Right forelimb (tissue), 1 donor: ENCODE data around the gene ZNF438.
"Not testable (repeated sequence)": the region's sequence is repeated elsewhere in the genome, so short reads cannot be mapped to it uniquely, and the experiment has no call there.

Source experiments
- DNase-seq: peaks from one replicate; pipeline ENCODE4 v3.0.0-alpha.2; 2018

Gene ZNF438

DNA sequence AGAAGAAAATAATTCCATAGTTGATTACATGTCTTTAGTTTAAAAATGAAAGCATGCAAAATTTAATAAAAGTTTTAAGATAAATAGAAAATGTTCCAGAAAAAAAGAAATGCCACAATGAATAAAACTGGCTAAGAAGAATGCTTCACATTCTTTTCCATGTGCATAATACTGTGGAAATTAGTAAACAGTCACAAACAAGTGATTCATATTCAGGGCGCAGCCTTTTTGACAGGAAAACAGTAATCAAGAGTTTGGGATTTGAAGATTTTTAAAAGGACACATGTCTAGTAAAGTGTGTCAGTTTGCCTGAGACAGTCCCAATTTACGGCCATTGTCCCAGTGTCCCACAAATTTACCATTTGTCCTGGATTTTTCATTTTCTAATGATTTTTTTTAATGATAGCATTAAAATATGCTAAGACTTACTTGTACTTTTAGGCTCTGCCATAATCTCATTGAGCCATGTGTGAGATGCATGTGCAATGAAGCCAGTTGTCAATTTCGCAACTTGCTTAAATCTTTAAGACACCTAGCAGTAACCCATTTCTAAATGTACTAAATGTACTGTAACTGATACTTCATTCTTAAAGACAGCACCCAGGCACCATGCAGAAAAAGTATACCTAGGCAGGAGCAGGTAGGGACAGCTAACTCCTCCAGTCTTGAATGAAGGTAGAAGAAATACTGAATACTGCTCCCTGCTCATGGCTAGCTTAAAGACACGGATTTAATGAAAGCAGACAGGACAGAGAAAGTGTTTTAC, 46.9 kb downstream of the ZNF438 start:
- DNase-seq, result no peak

DNA sequence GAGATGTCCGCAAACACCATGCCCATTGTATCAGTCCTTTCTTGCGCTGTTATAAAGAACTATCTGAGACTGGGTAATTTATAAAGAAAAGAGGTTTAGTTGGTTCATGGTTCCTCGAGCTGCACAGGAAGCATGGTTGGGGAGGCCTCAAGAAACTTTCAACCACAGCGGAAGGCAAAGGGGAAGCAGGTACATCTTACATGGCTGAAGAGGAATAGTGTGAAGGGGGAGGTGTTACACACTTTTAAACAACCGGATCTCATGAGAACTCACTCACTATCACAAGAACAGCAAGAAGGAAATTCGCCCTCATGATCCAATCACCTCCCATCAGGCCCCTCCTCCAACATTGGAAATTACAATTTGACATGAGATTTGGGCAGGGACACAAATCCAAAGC, 48.5 kb downstream of the ZNF438 start:
- not testable (repeated sequence) for DNase-seq

DNA sequence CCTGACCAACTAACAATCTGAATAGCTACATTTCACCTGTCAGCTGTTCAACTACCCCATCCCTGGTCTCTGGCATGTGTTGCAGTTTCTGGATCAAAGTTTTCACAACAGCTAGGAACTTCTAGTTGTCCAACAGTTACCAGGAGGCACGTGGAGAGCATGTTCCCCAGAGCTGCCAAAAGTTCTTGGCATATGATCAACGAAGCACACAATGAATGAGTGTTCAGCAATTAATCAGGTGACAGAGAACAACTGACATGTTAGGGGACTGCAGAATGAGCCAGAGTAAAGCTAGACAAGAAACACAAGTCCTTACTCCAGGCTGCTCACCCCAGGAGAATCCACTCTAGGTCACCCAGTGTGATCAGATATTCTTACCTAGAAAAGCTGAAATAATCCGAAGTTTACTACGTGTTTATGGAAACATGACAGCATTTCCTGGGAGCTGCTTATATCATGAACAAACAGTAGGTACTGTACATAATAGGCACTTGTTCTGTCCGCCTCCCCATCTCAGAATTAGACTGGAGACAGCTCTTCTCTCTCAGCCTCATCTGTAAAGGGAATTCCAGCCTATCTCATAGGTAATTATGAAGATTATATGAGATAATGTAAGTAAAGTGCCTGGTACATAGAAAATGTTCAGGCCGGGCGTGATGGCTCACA, 50.6 kb downstream of the ZNF438 start:
- DNase-seq, result no peak

DNA sequence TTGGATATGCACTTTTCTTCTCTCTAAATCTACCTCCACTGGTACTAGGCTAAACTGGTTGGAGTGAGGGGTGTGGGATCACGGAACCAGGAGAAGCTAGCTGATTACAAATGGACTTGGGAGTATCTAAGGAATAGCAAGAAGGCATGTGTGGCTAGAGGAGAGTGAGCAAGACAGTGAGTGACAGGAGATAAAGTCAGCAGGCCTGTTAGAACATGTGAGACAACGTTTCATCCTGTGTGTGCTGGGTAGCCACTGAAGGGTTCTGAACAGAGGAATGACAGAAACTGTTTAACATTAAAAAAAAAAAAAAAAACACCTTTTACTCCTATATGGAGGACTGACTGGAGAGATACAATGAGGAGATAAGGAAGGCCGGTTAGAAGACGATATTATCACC, 51.7 kb downstream of the ZNF438 start:
- no peak for DNase-seq

DNA sequence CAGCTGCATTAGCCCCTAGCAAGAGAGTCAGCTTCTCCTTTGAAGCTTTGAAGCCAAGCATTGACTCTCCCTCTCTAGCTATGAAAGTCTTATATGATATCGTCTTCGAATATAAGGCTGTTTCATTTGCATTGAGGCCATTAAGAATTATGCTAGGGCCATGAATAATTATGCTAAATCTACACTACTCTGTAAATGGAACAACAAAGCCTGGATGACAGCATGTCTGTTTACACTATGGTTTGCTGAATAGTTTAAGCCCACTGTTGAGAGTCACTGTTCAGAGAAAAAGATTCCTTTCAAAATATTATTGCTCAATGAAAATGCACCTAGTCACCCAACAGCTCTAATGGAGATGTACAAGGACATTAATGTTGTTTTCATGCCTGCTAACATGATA, 52.8 kb downstream of the ZNF438 start:
- DNase-seq, result no peak

DNA sequence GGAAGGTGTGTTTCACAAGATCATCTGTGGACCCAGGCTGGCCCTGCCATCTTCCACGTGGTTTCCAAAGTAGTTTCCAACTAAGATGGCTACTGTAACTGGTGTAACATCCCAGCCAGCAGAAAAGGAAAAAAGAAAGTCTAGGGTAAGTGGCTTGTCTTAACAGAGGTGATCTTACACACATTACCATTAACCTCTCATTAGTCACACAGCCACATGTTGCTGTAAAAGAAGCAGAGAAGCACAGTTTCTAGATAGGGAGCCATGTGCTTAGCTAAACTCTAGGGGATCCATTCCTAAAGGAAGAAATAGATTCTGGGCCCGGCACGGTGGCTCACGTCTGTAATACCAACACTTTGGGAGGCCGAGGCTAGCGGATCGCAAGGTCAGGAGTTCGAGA, 54.3 kb downstream of the ZNF438 start:
- DNase-seq, result no peak

DNA sequence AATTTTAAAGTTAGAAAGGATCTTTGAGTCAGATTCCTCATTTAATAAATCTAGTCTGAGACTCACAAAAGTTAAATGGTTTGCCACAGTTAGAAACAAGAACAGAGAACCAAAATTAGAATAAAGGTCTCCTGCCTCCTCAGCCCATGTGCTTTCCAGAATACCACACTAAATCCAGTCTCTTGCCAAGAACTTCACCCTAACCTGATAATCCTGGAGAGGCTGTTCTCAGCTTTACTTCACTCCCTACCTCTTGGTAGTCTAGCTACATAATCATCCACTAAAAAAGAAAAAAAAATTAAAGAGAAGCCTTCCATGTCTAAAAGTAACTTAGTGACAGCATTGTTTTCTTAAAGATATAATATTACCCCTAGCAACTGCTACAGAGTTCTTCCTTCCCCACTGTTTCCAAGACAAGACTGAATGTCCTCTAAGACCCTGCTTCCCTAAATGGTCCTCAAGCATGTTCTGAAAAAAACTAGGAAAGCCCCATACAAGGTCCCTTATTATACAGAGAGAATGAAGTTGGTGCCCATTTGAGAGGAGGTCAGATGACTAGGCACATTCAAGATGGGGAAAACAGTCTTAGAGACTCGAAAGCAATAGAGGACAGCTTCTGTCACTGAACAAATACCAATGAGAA, 56.8 kb downstream of the ZNF438 start:
- DNase-seq, result no peak

DNA sequence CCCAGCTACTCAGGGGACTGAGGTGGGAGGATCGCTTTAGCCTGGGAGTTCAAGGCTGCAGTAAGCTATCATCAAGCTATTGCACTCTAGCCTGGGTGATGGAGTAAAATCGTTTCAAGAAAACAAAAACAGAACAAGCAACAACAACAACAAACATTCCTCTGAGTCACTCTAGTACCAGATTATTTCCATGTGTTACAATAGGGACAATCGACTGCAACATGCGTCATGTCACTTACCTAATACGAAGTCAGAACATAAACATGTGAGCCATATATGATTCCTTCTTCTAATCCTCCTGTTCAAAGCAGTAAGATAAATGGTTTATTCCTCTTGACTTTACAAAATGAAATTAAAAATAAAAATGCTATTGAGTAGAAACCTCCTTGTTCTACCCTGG, 57.3 kb downstream of the ZNF438 start:
- DNase-seq, result no peak

DNA sequence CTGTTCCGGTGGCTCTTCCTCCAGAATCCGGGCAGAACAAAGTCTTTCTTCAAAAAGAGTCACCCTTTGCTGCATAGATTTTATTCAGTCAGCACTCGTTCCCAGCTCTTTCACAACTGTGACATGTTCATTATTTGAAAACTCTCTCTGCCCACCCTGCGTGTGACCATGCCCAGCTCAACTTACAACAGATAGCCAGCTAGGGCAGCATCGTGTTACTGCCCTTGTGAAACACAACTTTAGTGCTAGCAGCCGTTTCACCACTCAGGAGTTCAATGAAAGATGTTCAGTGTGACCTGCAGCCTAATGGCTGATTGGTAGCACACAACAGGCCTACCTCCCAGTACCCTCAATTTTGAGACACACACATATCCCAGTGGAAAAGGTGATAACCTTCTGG, 57.9 kb downstream of the ZNF438 start:
- DNase-seq, result no peak

DNA sequence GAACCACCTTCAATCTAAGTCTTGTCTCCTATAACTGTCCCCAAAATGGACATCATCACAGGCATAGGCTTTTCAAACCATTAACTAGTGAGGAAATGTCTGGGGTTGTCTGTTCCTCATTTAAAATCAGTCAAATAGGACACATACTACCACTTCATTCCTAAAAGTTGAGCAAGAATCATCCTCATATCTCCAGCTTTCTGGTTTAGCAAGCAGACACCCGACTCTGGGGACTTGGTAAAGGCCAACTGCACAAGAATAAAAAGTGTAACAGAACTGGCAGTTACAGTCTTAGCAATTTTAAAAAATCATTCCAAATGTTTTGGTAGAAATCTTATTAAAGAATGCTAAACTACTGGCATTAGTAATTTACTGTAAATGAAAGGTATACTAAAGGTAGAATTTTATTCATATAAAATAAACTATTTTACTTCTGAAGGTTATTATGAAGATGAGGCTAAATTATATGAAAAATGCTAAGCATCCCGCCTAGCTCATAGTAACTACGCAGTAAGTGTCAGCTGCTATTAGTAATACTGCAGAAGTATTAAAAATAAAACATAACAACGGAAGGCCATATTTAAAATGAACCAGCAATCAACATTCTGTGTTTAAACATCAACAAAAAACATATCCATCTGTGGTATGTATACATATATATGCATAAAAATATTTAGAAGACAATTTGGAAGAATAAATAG, 60.8 kb downstream of the ZNF438 start:
- no peak for DNase-seq

DNA sequence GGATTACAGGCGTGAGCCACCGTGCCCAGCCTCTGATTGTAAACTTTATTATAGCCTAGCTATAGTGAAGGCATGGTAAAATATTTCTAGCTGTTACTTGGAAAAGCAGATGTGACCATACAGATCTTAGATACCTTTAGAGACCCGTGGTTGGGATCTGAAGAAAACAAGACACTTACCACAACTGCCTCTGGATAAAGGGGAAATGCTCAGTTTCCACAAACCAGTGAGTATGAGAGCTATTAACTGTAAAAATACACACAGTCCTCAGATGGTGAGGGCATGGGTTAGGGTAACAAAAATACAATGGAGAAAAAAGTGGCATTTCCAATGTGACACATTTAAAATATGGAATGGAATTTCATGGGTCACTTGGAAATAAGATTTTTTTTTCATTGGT, 63.0 kb downstream of the ZNF438 start:
- DNase-seq, result no peak

DNA sequence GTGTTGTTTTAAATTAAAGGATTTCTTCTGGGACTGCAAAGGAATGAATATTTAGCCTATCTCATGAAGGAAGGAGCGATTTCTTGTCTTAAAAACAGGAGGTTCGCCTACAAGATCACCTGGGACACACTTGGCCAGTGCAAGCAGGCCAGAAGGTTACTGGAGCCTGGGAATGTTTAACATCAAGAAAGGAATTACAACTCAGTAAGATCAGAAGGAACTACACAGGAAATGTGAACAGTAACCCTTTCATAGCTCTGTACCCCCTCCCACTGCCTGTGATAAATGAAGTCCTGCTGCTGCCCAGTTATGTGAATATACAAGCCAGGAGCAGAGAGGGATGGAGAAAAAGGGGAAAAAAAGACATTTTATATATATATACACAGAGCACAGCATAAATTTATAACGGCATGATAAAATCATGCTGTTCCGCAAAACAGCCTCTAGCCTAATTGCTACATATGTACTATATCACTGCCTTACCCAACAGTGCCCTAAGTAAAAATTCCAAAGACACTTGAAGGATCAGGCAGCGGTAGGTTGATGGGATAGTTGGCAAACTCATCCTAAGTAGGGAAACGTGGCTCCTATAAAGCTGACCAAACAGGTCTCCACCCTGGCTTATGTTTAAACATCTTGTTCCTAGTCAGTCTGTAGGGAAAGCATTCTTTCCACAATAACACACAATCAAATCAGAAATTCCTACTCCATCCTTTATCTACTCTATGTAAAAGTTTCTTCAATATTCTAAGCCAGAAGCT, 63.8 kb downstream of the ZNF438 start:
- no peak for DNase-seq

DNA sequence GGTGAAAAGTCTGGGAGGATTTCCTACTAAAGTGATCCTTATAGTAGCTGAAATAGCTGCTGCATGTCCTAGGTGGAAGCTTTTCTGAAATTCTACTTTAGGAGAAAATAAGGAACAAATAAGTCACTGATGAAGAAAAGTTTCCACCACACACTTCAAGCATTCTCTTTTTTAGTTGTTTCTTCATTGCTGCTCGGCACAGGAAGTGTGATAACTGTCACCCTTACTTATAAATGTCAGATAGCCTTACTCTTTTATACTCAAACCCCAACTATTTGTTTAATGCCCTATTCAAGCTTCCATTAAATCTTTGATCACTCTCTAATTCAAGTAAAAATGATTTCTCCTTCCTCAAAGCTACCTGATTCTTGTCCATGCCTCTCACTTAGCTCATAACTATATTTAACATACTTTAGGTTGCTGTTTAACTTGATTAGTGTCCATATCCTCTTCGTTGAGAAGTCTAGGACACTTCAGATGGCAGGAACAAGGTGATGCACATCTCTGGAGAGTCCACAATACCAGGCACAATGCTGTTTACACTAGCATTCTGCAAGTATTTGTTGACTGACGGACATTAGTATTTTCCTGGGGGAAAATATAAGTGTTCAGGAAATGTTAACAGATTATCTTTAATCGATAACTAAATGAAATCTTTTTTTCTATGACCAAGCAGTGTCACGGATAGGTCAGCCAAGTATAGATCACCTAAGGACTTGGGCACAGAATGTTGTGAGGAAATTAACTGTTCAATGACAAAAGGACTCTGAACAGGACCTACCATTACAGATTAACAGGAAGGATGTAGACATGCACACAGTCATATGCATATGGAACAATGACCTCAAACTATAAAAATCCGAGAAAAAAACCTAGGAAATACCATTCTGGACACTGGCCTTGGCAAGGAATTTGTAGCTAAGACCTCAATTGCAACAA, 67.4 kb downstream of the ZNF438 start:
- no peak for DNase-seq

DNA sequence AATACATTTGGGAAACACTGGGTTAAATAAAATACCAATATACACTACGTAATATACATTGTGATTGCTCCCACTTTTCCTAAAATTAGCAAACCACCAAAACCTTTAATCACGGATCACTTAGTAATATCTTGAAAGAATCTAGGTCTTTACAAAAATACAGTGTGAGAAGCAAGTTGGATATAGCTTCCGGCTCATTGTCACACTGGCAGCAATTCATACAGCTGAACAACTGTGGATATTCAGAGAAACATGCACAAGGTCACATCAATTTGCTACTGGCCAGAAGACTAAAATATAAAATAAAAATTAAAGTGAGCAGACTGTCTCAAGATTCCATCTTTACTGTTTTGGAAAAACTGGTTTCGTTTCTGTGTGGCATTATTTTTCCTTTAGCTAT, 69.1 kb downstream of the ZNF438 start:
- no peak for DNase-seq

DNA sequence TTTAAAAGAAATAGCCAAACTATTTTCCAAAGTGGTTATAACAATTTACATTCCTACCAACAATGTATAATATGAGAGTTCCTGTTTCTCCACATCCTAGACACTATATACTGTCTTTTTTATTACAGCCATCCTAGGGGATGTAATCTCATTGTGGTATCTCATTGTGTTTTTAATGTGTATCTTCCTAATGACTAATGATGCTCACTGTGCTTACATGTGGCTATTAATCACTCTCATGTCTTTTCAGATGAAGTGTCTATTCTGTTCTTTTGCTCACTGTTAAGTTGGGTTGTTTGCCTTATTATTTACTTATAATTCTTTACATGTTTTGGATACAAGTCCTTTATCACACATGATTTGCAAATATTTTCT, 71.8 kb downstream of the ZNF438 start:
- DNase-seq, result no peak

DNA sequence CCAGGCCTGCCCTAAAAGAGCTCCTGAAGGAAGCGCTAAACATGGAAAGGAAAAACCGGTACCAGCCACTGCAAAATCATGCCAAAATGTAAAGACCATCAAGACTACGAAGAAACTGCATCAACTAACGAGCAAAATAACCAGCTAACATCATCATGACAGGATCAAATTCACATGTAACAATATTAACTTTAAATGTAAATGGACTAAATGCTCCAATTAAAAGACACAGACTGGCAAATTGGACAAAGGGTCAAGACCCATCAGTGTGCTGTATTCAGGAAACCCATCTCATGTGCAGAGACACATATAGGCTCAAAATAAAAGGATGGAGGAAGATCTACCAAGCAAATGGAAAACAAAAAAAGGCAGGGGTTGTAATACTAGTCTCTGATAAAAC, 82.4 kb downstream of the ZNF438 start:
- not testable (repeated sequence) for DNase-seq

DNA sequence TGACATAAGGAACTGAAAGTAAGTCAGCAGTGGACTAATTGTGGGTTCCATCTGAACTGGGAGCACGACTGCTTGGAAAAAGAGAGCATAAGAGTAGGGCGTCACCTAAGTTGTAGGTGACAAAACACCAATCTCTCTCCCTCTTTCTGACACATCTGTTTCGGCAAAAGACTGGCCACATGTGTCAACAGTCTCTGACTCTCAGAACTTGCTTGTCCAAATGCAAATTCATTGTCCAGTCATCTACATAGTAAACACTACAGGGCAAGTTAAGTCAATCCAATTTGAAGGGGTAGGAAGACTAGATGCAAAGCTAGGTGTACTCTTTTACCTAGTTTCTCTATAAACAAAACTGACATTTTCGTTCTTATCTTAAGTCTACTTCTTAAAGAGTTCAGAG, 87.7 kb downstream of the ZNF438 start:
- no peak for DNase-seq

DNA sequence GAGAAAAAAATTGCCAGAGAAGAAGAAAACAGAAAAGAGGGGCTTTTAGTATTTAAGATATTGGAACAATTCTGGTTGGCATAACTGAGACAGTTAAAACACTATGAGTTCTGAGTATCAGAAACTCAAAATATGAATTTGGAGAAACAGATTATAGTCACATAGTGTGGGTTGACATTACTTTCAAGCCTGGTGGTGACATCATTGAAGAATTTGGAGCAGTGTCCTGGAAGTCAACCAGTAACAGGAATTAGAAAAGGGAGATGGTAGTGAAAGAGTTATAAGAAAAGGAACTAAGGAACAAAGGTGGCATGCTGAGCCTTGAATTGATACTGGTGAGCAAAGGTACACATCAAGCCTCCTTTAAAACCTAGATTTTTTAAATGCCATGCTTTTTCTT, 88.2 kb downstream of the ZNF438 start:
- no peak for DNase-seq

DNA sequence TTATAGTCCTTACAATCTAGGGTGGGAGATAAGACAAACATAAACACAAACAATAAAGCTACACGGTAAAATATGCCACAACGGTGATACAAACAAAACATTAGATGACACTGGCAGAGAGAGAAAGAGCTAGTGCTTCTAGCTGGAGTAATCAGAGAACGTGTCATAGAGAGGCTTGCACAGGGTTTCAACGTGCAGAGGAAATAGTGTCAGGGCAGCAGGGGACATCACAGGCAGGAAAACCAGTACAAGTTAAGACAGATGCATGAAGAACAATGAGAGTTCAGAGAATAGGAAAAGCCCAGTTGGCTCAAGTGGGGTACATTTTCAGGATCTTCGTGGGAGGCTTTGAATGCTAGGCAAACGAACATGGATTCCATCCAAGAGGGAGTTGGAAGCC, 91.4 kb downstream of the ZNF438 start:
- no peak for DNase-seq

DNA sequence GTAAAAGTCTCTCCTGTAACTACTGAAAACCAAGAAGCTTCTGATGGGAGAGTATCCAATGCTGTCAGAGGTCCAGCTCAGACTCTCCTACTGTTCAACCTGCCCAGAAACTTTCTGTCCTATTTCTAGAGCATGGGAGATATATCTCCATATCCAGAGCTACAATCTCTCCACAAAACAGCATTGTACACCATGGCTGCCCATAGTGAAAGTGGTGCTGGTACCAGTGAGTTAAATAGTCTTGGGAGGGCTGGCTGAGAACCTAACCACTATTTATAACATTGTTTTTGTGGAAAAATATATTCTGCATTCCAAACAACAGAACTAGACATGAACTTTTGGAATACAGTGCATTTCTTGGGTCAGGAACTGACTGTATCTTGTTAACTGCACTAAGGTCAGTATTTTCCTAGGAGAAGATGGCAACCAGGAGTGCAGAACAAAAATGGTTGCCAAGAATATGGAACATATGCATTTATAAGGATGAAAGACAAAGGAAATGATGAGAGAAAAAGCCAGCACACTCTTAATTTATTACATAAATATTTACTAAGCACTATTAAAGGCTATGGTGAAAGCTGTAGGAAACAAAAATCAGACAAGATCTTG, 91.9 kb downstream of the ZNF438 start:
- DNase-seq, result no peak

DNA sequence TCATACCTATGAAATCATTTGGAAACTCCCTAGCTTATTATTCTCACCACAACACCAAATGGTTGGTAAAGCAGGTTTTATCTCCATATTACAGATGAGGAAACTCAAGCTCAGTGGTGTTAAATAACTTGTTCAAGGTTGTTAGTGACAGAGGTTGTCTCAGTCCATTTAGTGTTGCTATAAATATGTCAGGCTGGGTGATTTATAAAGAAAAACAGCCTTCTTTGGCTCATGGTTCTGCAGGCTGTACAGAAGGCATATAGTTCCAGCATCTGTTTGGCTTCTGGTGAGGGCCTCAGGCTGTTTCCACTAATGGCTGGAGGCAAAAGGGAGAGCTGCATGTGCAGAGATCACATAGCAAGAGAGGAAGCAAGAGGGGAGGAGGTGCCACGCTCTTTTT, 96.6 kb downstream of the ZNF438 start:
- DNase-seq, result no peak
